OCI-LY7 (cell line): Measurements from ENCODE around the gene CMTM3. TPM values are rescaled to one million over a fixed set of nuclear protein-coding genes. Genes with fewer than 3 reads are reported as not detected.

Experiments
- BruUV-seq: library from RNA; stranded (reverse); fragments of 400-500 nt; replicated peaks from 2 replicates; lab custom pipeline; 2021; lab: Mats Ljungman, UMichigan
- CTCF ChIA-PET: fragments of 300-600 bp; sonication (Branson Sonifier 250); formaldehyde crosslinking; loops from one replicate; lab custom pipeline; 2022; ENCODE audit warnings: antibody characterized with exemption; ENCODE audit not compliant: unreplicated experiment; lab: Charles Lee
- POLR2A ChIA-PET: fragments of 300-600 bp; sonication (Branson Sonifier 250); formaldehyde crosslinking; loops from one replicate; lab custom pipeline; 2022; ENCODE audit warnings: antibody characterized with exemption; lab: Charles Lee
- DNase-seq: peaks from one replicate; pipeline ENCODE4 v3.0.0-alpha.2; 2015; ENCODE audit warnings: low spot score
- H2AFZ ChIP-seq: fragments of 200-600 bp; sonication (generic), shearing (Covaris generic); 2 replicates; pipeline ENCODE4 v1.6.1; 2014; ENCODE audit warnings: mild to moderate bottlenecking, antibody characterized with exemption, low read length, moderate library complexity
- H3K27ac ChIP-seq: fragments of 200-600 bp; sonication (generic); 2 replicates; pipeline ENCODE4 v1.5.1; 2014; ENCODE audit warnings: mixed run types, low read depth, mild to moderate bottlenecking, moderate library complexity, low read length, inconsistent platforms; ENCODE audit not compliant: poor library complexity, severe bottlenecking
- H3K36me3 ChIP-seq: fragments of 200-600 bp; sonication (generic); 2 replicates; pipeline ENCODE4 v1.6.1; 2014; ENCODE audit warnings: mild to moderate bottlenecking, antibody characterized with exemption, low read length, moderate library complexity, mixed read lengths; ENCODE audit not compliant: insufficient read depth
- H3K4me1 ChIP-seq: fragments of 200-600 bp; sonication (generic); 2 replicates; pipeline ENCODE4 v1.5.1; 2014; ENCODE audit warnings: mild to moderate bottlenecking, low read length; ENCODE audit not compliant: insufficient read depth, poor library complexity, severe bottlenecking
- H3K4me2 ChIP-seq: fragments of 200-600 bp; sonication (generic); 2 replicates; pipeline ENCODE4 v1.6.1; 2014; ENCODE audit warnings: mild to moderate bottlenecking, low read length
- H3K4me3 ChIP-seq: fragments of 200-600 bp; sonication (generic); 2 replicates; pipeline ENCODE4 v1.5.1; 2014; ENCODE audit warnings: mild to moderate bottlenecking, low read depth, low read length; ENCODE audit not compliant: poor library complexity, severe bottlenecking
- H3K79me2 ChIP-seq: fragments of 200-600 bp; sonication (generic); 2 replicates; pipeline ENCODE4 v1.6.1; 2016; ENCODE audit warnings: low read depth, mild to moderate bottlenecking, low read length, moderate library complexity, mixed read lengths; ENCODE audit not compliant: insufficient read depth
- H3K9me2 ChIP-seq: fragments of 200-600 bp; sonication (generic); 2 replicates; pipeline ENCODE4 v1.6.1; 2016; ENCODE audit warnings: mild to moderate bottlenecking, low read length, mixed read lengths; ENCODE audit not compliant: insufficient read depth
- H3K9me3 ChIP-seq: fragments of 200-600 bp; sonication (generic); 2 replicates; pipeline ENCODE4 v1.6.1; 2014; ENCODE audit warnings: mild to moderate bottlenecking, mixed run types, low read length, mixed read lengths
- H4K20me1 ChIP-seq: fragments of 200-600 bp; sonication (generic); 2 replicates; pipeline ENCODE4 v1.6.1; 2014; ENCODE audit warnings: mild to moderate bottlenecking, antibody characterized with exemption, low read length, moderate library complexity, mixed read lengths; ENCODE audit not compliant: insufficient read depth
- EZH2phosphoT487 ChIP-seq: fragments of 200-600 bp; sonication (generic); IDR thresholded peaks from 2 replicates; pipeline ENCODE4 v1.6.1; 2018; ENCODE audit warnings: low read depth, borderline replicate concordance, mild to moderate bottlenecking, mixed run types, antibody characterized with exemption, low read length, moderate library complexity, mixed read lengths
- intact Hi-C: fragments of 100-400 bp; cut with micrococcal nuclease; formaldehyde crosslinking; loops from one replicate; pipeline ENCODE4 v1.10.0; 2022; ENCODE audit not compliant: unreplicated experiment
- total RNA-seq, 2 experiments: library from RNA; depleted of rRNA in 1 of 2; stranded (reverse); fragments of >200 nt in 1 of 2; shearing (Covaris generic) in 1 of 2; gene quantifications; 2 replicates each; pipeline ENCODE4 v1.2.3, GENCODE V29; 2014 to 2022
- TF ChIP-seq, protein P1 (sequence below): fragments of 200-600 bp; sonication (generic); conservative IDR thresholded peaks from 2 replicates; pipeline ENCODE4 v1.5.1; 2014; ENCODE audit warnings: mild to moderate bottlenecking, antibody characterized with exemption, low read length, moderate library complexity, mixed read lengths

Gene CMTM3
- total RNA-seq, 2 experiments from 2014 or later: 5.0 to 30.4 TPM

DNA sequence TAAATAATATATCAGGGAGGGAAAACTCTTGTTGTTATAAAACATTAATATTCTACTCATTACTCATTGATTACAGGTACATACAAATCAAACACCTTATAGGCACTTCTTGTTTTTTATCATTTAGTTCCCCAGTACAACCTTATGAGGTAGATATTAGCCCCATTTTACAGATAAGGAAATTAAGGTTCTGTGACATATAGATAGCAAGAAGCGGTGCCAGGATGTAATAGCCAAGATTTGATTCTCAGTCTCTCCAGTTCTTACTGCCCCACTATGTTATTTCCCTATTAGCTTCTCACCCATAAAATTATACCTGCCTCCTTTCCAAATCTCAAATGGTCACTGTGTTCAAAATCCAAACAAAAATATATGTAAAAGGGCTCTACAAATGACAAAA lies 36.9 kb downstream of the CMTM3 start:
- intact Hi-C loops: no loop called here
- no peak for DNase-seq
- Histone ChIP-seq H3K27ac (no peak overlapping the region), H3K9me2 (no peaks in the 10 kb centered on the region), H3K36me3 (no peaks in the 10 kb centered on the region), H3K4me1 (no peaks in the 10 kb centered on the region), H2AFZ (no peak overlapping the region), H3K79me2 (no peaks in the 10 kb centered on the region), H3K4me3 (no peak overlapping the region), H4K20me1 (no peaks in the 10 kb centered on the region), H3K4me2 (no peak overlapping the region), H3K9me3 (no peaks in the 10 kb centered on the region)
- CTCF ChIA-PET: no interaction called here
- no TSS peak for BruUV-seq
- TF ChIP-seq, protein P1, sequence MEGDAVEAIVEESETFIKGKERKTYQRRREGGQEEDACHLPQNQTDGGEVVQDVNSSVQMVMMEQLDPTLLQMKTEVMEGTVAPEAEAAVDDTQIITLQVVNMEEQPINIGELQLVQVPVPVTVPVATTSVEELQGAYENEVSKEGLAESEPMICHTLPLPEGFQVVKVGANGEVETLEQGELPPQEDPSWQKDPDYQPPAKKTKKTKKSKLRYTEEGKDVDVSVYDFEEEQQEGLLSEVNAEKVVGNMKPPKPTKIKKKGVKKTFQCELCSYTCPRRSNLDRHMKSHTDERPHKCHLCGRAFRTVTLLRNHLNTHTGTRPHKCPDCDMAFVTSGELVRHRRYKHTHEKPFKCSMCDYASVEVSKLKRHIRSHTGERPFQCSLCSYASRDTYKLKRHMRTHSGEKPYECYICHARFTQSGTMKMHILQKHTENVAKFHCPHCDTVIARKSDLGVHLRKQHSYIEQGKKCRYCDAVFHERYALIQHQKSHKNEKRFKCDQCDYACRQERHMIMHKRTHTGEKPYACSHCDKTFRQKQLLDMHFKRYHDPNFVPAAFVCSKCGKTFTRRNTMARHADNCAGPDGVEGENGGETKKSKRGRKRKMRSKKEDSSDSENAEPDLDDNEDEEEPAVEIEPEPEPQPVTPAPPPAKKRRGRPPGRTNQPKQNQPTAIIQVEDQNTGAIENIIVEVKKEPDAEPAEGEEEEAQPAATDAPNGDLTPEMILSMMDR: no peak
- TF ChIP-seq EZH2phosphoT487: no peak
- POLR2A ChIA-PET: no interaction called here

DNA sequence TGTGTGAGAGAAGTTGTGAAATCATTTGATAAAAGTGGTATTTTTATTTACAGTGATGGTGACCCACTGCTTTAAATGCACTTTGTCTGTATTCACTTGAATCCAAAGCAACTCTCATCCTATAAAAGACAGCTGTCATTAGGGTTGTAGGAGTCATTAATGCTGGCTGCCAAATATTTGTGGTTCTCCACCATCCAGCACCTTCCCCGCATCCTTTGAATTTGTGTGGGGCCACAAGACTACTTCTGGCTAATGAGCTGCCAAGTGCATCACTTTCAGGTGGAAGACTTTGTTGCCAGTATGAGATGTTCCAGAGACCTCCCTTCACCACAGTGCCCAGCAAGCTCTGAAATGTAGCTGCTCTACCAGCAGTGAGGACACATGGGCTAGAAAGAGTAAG lies 43.4 kb downstream of the CMTM3 start:
- no peak overlapping the region for H3K4me2 ChIP-seq
- no peaks in the 10 kb centered on the region for H3K36me3 ChIP-seq
- POLR2A ChIA-PET: no interaction called here
- intact Hi-C loops: no loop called here
- H3K4me1 ChIP-seq: no peaks in the 10 kb centered on the region
- H3K4me3 ChIP-seq: no peak overlapping the region
- no peaks in the 10 kb centered on the region for H3K79me2 ChIP-seq
- H2AFZ ChIP-seq: no peak overlapping the region
- no TSS peak for BruUV-seq
- TF ChIP-seq, protein P1: no peak
- no peak for TF ChIP-seq EZH2phosphoT487
- DNase-seq: no peak
- no peak overlapping the region for H3K27ac ChIP-seq
- H4K20me1 ChIP-seq: no peaks in the 10 kb centered on the region
- no peaks in the 10 kb centered on the region for H3K9me3 ChIP-seq
- CTCF ChIA-PET: no interaction called here
- no peaks in the 10 kb centered on the region for H3K9me2 ChIP-seq

DNA sequence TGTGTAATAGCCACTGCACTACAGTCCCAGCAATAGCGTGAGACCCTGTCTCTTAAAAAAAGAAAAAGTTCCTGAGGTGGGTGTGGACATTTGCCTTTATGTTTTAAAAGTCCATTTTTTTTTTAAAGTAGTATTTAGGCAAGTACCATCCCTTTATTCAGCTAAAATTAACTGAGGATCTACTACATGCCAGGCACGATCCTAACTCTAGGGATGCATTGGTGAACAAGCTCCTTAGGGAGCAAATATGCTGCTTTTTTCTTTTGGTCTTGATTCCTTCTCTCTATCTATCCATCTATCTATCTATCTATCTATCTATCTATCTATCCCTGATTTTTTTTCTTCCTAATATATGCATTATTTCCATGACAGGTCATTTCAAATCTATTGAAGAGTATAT lies 44.7 kb downstream of the CMTM3 start:
- no peaks in the 10 kb centered on the region for H3K79me2 ChIP-seq
- POLR2A ChIA-PET: interaction anchor here (0.7 kb wide), 1 partner anchor 100 kb away, joined by 3 read pairs; no protein-coding TSS in a partner anchor
- CTCF ChIA-PET: no interaction called here
- no peak overlapping the region for H3K4me2 ChIP-seq
- no peak overlapping the region for H3K4me3 ChIP-seq
- no peaks in the 10 kb centered on the region for H4K20me1 ChIP-seq
- no peaks in the 10 kb centered on the region for H3K4me1 ChIP-seq
- no peaks in the 10 kb centered on the region for H3K36me3 ChIP-seq
- intact Hi-C loops: no loop called here
- TF ChIP-seq, protein P1: no peak
- no peak for TF ChIP-seq EZH2phosphoT487
- no peak for DNase-seq
- H3K9me3 ChIP-seq: no peaks in the 10 kb centered on the region
- no peaks in the 10 kb centered on the region for H3K9me2 ChIP-seq
- no TSS peak for BruUV-seq
- no peak overlapping the region for H3K27ac ChIP-seq
- no peak overlapping the region for H2AFZ ChIP-seq
